Osteoblast (primary cell): ENCODE data around the gene FILIP1L. TPM values are rescaled to one million over a fixed set of nuclear protein-coding genes. Genes with fewer than 3 reads are reported as not detected.

Experiments
- DNase-seq: peaks from one replicate; pipeline ENCODE4 v3.0.0; 2011; ENCODE audit warnings: low spot score, mixed read lengths; ENCODE audit not compliant: insufficient read length; ENCODE audit errors: missing footprints
- H2AFZ ChIP-seq: 2 replicates; pipeline ENCODE4 v1.6.0; 2011; ENCODE audit warnings: mild to moderate bottlenecking, low read length
- H3K27ac ChIP-seq: 2 replicates; pipeline ENCODE4 v1.5.1; 2011; ENCODE audit warnings: mild to moderate bottlenecking, low read depth, low read length, moderate library complexity
- H3K27me3 ChIP-seq: 2 replicates; pipeline ENCODE4 v1.6.0; 2012; ENCODE audit warnings: mild to moderate bottlenecking, control low read depth, inconsistent platforms, low read length, moderate library complexity; ENCODE audit not compliant: insufficient read depth
- H3K36me3 ChIP-seq: 2 replicates; pipeline ENCODE4 v1.5.1; 2011; ENCODE audit warnings: mild to moderate bottlenecking, low read length, control low read depth, moderate library complexity; ENCODE audit not compliant: insufficient read depth
- H3K4me1 ChIP-seq: 2 replicates; pipeline ENCODE4 v1.5.1; 2011; ENCODE audit warnings: mild to moderate bottlenecking, low read length, control low read depth, moderate library complexity; ENCODE audit not compliant: insufficient read depth
- H3K4me2 ChIP-seq: 2 replicates; pipeline ENCODE4 v1.6.0; 2011; ENCODE audit warnings: mild to moderate bottlenecking, low read length; ENCODE audit not compliant: insufficient read depth
- H3K4me3 ChIP-seq: fragments of 200-600 bp; sonication (generic); 3 replicates; pipeline ENCODE4 v1.5.1; 2012; ENCODE audit warnings: mild to moderate bottlenecking, low read length, inconsistent platforms; ENCODE audit not compliant: insufficient read depth
- H3K79me2 ChIP-seq: 2 replicates; pipeline ENCODE4 v1.6.0; 2012; ENCODE audit warnings: mild to moderate bottlenecking, low read length, control low read depth, inconsistent platforms; ENCODE audit not compliant: insufficient read depth
- H3K9me3 ChIP-seq: 2 replicates; pipeline ENCODE4 v1.5.1; 2011; ENCODE audit warnings: low read depth, low read length, control low read depth
- H4K20me1 ChIP-seq: 2 replicates; pipeline ENCODE4 v1.6.0; 2012; ENCODE audit warnings: mild to moderate bottlenecking, low read length, control low read depth; ENCODE audit not compliant: insufficient read depth
- total RNA-seq: library from RNA; depleted of rRNA; stranded (reverse); fragments of >200 nt; gene quantifications from 2 replicates; pipeline ENCODE4 v1.2.3, GENCODE V29; 2012
- TF ChIP-seq, protein P1 (sequence below): IDR thresholded peaks from 2 replicates; pipeline ENCODE4 v1.5.1; 2011; ENCODE audit warnings: mild to moderate bottlenecking, low read depth, low read length, moderate library complexity; ENCODE audit errors: extremely low read depth

Gene FILIP1L
- total RNA-seq, 1 donor: 5.8 TPM

DNA sequence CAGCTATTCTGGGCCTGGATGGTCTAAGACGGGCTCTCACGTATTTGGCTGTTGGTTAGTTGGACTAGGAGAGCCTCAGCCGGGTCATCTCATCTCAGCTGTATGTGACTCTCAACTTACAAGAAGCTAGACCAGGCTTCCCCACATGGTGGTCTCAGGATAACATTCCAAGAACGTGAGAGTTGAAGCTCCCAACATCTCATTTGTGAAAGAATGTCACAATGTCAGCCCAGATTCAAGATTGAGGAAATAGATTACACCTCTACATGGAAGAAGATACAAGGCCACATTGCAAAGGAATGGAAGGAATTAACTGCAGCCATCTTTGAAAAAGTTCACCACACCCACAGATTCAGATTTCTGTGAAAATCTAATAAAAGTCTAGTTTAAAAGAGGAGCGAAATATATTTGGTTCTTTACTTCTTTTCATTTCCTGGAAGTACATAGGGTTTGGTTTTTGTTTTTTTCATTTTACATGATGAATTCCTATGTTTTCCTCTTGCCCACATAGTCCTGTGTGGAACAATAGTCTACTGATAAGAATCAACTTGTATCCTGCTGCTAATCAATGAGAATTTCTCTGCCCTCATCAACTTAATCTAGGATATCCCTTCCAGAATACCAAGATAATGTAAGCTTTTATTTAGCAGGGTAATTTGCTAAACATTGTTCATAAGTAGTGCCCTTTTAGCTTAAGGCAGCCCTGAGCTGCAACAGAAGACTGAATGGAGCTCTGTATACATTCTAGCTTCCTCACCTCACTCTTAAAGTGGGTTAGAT lies 180.1 kb downstream of the FILIP1L start:
- Histone ChIP-seq H2AFZ (no peak overlapping the region), H3K27me3 (no peaks in the 10 kb centered on the region), H3K4me1 (peaks cover 40% of the 10 kb centered on the region)

DNA sequence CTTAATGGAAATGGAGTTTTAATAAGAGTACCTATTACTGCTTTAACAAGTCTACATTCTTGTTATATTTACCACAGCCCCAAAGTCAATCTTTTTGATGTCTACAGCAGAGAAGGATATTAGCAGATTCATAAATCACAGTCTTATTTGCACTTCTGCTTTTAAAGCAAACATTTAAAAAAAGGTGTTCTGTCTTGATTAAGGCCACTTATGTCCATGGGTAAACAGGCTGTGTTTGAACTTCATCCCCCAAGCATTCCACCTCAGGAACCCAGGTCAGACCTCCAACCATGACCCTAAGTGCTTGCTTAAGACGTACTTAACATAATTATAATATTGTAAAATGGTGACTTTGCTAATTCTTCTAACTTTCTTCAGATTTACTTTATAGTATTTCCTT lies 183.2 kb downstream of the FILIP1L start:
- H3K79me2 ChIP-seq: no peaks in the 10 kb centered on the region
- H3K4me2 ChIP-seq: no peak overlapping the region
- H2AFZ ChIP-seq: no peak overlapping the region
- no peaks in the 10 kb centered on the region for H3K9me3 ChIP-seq
- H3K27me3 ChIP-seq: no peaks in the 10 kb centered on the region
- no peak overlapping the region for H3K27ac ChIP-seq
- DNase-seq: no peak
- TF ChIP-seq, protein P1, sequence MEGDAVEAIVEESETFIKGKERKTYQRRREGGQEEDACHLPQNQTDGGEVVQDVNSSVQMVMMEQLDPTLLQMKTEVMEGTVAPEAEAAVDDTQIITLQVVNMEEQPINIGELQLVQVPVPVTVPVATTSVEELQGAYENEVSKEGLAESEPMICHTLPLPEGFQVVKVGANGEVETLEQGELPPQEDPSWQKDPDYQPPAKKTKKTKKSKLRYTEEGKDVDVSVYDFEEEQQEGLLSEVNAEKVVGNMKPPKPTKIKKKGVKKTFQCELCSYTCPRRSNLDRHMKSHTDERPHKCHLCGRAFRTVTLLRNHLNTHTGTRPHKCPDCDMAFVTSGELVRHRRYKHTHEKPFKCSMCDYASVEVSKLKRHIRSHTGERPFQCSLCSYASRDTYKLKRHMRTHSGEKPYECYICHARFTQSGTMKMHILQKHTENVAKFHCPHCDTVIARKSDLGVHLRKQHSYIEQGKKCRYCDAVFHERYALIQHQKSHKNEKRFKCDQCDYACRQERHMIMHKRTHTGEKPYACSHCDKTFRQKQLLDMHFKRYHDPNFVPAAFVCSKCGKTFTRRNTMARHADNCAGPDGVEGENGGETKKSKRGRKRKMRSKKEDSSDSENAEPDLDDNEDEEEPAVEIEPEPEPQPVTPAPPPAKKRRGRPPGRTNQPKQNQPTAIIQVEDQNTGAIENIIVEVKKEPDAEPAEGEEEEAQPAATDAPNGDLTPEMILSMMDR: no peak
- H4K20me1 ChIP-seq: no peaks in the 10 kb centered on the region
- H3K4me3 ChIP-seq: no peak overlapping the region
- no peaks in the 10 kb centered on the region for H3K36me3 ChIP-seq
- H3K4me1 ChIP-seq: peaks cover 22% of the 10 kb centered on the region

More for the DNA sequence above, 180.1 kb downstream of the FILIP1L start:
- Histone ChIP-seq H4K20me1 (no peaks in the 10 kb centered on the region), H3K27ac (no peak overlapping the region), H3K79me2 (no peaks in the 10 kb centered on the region), H3K9me3 (no peaks in the 10 kb centered on the region), H3K36me3 (no peaks in the 10 kb centered on the region), H3K4me2 (no peak overlapping the region), H3K4me3 (no peak overlapping the region)
- no peak for DNase-seq
- TF ChIP-seq, protein P1: no peak

- no peaks in the 10 kb centered on the region for H4K20me1 ChIP-seq
- H3K4me2 ChIP-seq: peak overlapping the region; percentile 23
- no peaks in the 10 kb centered on the region for H3K9me3 ChIP-seq
- H3K36me3 ChIP-seq: no peaks in the 10 kb centered on the region
- TF ChIP-seq, protein P1: no peak
- H3K4me1 ChIP-seq: peaks cover 20% of the 10 kb centered on the region
- no peak overlapping the region for H3K4me3 ChIP-seq
- no peak overlapping the region for H3K27ac ChIP-seq
- H3K27me3 ChIP-seq: no peaks in the 10 kb centered on the region
- DNase-seq: no peak
- H2AFZ ChIP-seq: no peak overlapping the region
- no peaks in the 10 kb centered on the region for H3K79me2 ChIP-seq
These were observed 184.6 kb downstream of the FILIP1L start for GRCh38 chr3:99929745-99930139.
